GM21737 (cell line): Measurements from ENCODE around the gene NPSR1.

Experiments used
- ATAC-seq: cut with Tn5 transposase; IDR thresholded peaks from one replicate; pipeline ENCODE4 v1.9.1; 2021; ENCODE audit warnings: mild to moderate bottlenecking, moderate library complexity; ENCODE audit not compliant: unreplicated experiment

The NPSR1 gene

DNA sequence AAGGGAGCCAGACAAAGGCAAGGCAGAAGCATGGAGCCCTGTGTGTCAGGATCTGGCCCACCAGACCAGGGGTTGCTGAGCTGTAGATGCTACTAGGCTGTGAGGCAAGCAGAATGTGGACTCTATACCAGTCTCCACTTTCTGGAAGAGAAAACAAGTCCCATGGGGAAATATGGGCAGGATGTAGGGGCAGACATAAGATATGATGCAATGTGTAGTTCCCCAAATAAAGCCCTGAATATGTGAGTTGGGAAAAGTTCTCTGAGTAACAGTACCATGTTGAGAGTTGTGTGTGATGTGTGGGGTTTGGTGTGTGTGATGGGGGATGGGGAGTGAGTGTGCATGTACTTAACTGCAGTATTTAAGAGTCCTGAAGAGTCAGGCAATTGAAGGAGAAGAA, 62.3 kb downstream of the NPSR1 start:
- ATAC-seq, result no peak

DNA sequence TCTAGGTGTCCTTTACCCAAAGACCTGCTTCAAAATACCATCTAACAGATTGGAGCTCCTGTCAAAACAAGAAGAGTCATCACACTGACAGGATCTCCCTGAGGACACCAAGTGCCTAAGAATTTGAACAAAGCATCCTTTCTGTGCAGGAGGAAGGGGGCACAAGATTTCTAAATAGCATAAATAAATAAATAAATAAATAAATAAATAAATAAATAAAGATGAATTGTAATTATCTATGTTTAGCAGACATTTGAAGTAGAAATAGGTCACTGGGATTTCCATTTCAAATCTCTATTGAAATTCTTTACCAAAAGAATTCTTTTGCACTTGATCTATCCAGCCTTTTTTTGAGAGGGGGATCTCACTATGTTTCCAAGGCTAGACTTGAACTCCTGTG, 65.3 kb downstream of the NPSR1 start:
- no peak for ATAC-seq

DNA sequence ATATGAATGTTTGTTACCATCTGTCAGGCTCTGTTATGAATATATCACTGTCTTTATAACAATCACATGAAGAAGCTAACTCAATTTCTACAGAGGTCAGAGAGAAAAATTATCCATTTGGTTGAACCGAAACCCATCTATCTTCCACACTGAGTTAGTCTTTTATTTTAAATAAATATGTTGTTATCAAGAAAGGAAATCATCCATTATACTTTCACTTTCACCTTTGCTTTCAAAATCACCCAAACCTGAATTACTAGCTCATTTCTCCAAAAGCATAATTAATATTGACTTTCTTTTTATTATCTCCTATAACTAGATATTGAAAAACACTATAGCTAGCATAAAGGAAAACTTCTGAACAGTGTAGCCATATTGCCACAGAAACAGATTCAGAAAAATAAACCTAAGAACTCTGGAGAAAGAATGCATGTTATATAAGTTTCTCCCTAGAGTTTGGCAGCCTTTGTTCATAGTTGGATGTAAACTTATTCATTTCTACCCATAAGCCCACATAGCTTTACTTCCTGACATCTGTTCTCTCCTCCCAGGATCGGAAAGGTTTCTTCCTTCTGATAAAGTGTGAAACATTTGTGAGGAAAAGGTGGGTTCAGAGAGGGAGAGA, 66.0 kb downstream of the NPSR1 start:
- no peak for ATAC-seq

DNA sequence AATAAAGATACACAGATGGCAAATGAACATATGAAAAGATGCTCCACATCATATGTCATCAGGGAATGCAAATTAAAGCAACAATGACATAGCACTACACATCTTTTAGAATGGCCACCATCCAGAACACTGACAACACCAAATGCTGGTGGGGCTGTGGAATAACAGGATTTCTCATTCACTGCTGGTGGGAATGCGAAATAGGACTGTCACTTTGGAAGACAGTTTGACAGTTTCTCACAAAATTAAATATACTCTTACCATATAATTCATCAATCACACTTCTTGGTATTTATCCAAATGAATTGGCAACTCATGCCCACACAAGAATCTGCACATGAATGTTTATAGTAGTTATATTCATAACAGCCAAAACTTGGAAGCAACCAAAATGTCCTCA, 68.2 kb downstream of the NPSR1 start:
- no peak for ATAC-seq

DNA sequence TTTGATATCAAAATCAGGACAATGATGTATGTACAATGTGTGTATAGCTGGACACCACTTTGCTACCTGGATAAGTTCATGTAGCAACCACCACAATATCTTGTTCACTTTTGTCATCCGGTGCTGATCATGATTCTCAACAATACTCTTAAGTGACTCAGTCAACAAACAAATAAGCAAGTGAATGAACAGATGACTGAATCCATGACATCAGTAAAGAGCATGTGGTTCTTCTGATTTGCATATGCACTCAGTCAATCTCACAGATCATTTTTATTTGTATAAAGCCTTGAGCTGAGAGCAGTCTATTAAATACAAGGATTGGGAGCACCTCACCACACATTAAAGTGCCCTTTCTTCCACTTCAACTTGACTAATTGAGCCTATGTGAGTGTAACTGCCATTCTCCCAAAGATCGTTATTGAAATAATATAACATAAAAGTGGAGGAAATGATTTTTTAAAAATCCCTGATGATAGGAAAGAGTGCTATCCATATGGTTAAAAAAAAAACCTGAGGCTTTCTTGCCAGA, 69.5 kb downstream of the NPSR1 start:
- ATAC-seq, result no peak

DNA sequence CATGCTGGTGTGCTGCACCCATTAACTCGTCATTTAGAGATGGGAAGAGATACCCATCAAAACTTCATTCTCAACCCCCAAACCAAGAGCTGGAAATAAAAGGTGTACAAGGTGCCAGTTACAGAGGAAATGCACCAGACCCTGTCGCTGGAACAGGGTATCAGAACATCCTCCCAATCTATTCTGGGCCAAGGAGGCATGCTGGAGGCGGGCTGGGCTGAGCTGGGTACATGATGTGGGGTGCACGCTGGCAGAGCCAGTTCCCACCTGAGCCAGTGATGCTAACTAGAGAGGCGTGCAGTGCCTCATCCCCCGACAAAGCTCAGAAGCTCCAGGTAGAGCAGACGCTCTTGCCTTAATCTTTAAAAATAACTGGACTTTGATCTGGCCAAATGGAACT, 70.1 kb downstream of the NPSR1 start:
- ATAC-seq, result no peak

DNA sequence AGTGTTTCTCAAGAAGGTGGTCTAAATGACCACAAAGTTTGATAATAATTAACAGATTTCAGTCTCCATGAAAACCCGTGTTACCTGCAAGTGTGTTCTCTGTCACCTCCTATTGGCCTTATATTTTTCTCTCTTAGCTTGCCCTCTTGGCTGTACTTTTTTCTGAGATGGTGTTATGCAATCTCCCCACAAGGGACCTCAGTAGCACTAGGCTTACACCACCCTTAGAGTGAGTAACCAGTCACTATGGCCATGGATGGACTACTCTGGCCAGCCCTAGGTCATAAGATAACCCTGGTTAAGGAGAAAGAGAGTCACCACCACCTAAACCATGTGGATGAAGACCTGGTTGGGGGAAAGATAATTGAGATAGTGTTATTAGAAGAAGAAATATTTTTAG, 76.8 kb downstream of the NPSR1 start:
- ATAC-seq, result no peak

DNA sequence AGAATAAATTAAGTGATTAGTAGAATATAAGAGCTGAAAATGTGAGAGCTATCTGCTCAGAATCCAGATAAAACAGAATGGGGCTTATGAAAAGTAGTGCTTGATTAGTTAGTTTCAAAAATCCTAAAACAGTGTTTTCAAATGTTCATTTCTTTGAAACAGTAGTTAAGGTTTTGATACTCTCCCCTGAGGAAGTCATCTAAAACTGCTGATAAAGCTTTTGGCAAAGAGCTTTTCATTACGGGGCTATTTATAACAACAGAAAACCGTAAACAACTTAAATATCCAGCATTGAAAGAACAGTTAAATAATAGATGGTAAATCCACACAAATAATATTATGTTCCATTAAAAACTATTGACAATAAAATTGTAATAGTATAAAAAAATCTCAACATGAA, 77.5 kb downstream of the NPSR1 start:
- no peak for ATAC-seq

DNA sequence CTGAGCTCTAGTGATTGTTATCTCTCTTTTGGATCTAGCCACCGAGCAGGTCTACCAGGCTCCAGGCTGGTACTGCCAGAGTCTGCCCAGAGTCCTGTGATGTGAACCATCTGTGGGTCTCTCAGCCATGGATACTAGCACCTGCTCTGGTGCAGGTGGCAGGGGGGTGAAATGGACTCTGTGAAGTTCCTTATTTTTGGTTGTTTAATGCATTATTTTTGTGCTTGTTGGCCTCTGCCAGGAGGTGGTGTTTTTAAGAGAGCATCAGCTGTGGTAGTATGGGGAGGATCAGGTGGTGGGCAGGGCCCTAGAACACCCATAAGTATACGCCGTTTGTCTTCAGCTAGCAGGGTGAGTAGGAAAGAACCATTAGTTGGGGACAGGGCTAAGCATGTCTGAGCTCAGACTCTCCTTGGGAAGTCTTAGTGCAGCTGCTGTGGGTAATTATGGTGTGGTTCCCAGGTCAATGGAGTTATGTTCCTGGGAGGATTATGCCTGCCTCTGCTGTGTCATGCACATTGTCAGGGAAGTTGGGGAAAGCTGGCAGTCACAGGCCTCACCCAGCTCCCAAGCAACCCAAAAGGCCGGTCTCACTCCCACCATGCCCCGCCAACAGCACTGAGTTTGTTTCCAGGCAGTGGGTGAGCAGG, 81.8 kb downstream of the NPSR1 start:
- no peak for ATAC-seq

DNA sequence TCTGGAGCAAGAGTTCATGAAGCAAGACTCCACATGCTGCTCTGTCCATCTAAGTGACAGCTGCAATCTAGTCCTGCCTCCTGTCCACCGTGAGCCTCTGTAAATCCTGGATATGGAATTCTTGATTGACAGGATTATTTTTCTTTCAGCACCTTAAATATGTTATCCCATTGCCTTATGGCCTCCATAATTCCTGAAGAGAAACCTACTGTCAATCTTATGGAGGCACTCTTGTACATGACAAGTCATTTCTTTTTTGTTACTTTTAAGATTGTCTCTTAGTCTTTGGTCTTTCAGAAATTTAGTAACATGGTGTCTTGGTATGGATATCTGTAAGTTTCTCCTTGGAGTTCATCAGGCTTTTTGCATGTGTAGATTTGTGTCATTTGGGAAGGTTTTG, 82.8 kb downstream of the NPSR1 start:
- ATAC-seq, result no peak

DNA sequence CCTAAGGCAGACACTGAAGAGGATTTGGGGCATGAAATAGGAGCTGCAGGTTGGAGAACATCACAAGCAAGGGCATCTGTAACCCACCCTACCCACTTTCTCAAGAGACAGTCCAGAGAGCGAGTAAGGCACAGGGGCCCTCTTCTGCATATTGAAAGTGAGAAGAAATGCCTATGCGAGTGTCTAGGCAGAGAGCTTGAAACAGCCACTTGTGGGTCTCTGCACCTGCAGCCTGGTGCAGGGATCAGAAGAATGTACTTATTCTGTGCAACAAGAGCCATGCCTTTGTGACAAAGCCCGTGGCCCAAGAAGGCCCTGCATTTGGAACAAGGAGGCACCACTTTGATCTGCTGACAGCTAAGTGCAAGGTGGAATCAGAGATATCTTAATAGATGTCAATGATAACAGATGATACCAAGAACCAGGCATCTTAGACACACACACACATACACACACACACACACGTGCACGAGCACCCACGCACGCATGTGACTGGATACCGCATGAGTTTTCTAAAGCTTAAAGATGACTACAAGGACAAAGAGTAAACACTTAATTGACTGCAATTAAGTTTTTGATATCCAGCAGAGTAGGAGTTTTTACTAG, 89.3 kb downstream of the NPSR1 start:
- no peak for ATAC-seq

DNA sequence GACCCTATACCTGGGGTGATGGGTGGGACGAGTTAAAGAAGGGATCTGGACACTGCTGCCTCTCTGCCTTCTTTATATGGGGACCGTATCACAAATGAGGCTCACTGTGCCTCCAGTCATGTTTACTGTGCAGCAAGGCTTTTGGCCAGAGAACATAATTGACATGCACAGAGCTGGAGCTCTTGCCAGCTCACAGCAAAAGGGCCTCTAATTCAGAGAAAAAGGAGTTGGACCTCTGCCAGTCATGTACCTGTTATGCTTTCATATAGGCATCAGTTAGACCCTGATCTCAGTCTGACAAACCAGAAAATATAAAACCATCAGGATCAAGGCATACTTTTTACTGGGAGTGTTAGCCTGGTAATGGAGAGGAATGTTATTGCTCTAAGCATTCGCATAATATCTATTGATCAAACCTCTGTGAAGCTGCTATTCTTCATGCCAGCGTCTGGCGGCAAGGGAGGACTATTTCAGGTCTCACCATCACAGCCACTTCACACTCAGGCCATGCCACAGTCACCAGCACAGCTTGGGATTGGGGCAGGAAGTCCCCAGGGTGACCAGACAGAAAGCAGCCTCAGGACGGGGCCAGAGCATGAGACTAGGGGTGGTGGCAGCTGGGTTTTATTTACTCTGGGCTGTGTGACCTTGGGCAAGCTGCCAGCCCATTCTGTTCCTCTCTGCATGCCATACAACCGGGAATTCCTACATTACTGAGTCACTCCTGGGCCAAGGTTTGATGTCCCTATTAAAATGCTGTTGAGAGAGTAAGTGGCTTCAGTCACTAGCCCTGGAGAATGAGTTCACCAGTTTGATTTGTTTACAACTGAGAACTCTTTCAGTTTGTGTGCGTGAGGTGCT, 90.1 kb downstream of the NPSR1 start:
- no peak for ATAC-seq

DNA sequence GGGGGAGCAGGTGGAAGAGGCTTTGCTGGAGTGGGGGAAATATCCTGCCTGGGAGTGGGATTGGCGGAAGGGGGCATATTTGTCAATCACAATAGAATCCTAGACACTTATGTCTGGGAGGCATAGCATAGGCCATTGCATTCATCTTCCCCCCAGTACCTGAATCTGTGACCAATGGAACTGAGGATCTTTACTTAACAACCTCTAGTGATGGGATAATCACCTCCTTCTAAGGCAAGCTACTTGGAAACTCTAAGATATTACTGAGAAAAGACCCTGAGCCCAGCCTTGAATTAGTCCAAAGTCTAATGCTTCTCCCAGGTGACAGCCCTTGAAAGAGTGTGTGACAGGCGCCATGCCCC, 90.7 kb downstream of the NPSR1 start:
- ATAC-seq, result no peak

DNA sequence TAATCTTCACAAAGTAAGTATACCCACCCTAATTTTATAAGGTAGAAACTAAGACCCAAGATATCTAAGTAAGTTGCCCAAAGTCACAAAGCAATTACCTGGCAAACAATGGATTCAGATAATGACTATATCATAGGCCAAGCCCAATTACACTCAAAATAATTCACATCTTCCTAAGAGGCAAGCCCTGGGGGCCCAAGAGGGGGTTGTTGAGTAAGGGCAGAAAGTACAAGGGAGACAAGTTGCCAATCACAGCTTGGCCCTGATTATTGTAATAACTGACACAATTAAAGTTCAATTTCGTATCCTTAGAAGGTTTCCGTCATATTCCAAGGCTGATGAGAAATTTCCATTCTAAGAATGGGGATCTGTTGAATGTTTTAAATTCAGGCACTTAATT, 91.4 kb downstream of the NPSR1 start:
- no peak for ATAC-seq

DNA sequence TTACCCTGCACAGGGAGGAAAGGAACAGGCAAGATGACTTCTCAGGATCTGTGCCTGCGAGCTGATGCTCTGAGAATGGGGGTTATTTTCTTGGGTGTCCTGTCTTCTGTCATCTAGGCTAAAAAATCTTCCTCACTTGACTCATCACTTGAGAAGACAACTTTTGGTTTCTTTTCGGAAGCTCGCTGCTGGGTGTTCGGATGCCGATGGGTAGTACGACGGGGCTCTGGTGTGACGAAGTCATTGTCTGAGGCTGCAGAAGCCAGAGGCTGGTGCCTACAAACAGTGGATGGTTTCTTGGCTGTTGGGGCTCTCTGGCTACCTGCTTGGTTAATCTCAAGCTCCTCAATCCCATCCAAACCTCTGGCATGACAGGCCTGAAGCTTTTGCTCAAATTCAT, 92.2 kb downstream of the NPSR1 start:
- ATAC-seq, result no peak

DNA sequence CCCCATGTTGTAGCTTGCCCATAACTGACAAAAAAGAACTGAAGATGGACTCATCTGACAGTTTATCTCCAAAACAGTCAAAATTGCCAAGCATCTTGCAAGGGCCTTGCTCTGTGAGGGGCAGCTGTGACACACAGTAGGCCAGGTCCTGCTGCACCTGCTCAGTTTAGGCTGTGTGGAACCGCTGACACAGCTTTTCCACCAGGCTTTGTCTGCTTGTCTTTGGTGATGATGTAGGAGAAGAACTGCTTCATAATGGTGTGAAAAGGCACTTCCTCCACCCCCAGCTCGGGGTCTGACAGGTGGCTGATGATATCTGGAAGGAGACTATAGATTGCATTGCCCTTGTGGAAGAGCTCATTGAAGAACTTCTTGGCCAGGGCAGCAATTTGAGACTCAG, 92.6 kb downstream of the NPSR1 start:
- ATAC-seq, result no peak

DNA sequence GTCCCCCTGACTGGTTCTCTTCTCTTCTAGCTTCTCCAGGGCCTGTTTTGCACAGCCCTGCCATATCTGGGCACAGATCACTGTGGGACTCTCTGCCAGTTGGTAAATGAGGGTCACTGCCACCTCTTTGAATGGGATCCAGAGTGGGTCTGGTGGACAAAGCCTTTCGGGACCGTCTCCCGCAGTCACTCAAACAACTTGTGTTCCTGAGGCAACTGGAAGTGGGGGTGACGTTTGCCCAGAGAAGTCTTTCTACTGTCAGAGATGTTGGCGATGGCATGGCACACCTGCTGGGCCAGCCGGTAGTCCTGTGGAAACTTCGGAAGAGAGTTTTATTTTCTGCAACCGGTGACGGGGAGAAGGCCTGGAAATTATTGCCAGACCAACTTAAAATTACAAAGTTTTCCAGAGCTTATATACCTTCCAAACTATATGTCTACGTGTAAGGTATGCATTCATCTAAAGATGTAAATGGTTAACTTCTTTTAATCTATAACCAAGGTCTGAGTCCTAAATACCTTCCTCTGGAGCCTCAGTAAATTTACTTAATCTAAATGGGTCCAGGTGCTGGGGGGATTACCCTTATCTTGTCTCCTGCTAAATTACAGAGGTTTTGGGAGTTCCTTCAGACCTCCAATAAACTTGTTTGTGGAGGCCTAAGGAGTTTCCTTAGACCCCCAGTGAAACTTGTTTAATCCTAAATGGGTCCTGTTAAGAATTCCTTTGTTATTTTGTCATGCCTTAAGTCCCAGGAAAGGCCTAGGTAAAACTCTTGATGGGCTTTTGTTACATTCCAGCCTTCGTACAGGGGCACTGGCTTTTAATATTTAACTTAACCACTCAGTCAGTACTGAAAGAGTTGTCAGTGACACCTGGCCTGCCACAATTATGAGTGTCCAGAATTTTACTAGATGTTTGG, 94.0 kb downstream of the NPSR1 start:
- no peak for ATAC-seq

DNA sequence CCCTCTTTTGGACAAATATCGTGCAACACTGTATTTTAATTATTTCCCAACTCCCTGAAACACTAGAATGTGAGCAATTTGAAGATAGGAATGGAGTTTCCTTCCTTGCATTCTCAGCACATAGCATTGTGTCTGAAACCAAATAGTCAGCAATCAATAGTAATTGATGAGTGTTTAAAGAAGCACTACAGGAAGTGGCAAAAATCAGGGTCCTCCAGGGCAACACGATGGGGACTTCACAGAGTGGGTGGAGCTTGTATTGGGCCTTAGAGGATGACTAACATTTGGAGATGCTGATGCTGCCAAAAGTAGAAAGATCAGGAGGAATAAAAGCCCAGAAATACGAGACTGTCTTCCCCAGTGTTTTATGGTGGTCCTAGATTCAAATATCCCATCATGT, 94.9 kb downstream of the NPSR1 start:
- peak; percentile 38 for ATAC-seq

DNA sequence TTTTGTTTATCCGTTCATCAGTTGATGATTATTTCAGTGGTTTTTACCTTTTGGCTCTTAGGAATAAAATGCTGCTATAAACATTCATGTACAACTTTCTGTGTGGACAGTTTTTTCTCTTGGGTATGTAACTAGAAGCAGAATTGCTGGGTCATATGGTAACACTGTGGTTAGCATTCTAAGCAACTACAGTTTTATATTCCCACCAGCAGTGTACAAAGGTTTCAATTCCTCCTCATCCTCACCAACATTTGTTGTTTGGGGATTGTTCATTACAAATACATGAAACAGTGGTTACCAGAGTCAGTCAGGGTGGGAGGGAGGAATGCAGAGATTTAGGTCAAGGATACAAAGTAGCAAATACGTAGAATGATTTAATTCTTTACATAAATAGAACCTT, 97.0 kb downstream of the NPSR1 start:
- ATAC-seq, result no peak

DNA sequence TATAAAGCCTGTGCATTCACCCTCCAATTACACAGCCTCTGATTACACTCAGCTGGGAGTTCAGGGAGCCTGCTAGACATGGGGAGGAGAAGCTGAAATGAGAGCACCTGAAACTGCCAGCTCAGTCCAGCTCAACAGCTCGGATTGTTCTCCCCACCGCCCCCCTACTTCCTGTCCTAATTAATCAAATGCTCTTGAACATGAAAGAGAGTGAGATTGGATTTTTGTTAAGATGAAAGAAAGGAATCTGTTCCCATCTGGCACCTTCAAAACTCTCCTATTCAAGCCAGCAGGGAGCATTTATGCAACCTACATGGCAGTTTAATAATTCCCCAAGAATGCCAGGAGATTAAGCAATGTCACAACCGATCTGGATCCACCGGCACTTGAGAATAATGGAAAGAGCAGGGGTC, 98.0 kb downstream of the NPSR1 start:
- no peak for ATAC-seq

DNA sequence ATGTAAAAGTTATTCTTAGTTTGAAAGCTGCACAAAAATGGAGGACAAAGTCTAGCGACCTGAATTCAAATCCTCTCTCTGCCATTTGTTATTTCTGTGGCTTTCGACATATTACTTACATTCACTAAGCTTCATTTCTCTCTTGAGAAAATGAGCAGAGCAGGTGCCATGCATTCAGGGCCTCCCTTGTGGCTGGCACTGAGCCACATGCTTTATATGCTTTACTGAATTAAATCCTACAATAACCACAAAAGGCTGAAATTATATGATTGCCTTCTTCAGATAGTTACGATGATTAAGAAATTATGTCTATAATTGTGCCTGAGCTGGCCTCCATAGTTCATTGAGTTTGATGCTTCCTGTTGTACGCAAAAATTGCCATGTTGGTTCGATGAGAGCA, 98.7 kb downstream of the NPSR1 start:
- no peak for ATAC-seq
